Astrocyte of the spinal cord (primary cell): Measurements from ENCODE around the gene AP1M2.
A peak's percentile ranks its signal among the peaks of the same experiment; 100 is the strongest.

ENCODE experiments used
- DNase-seq: peaks from one replicate; pipeline ENCODE4 v3.0.0; 2011; ENCODE audit warnings: low read depth, low spot score
- H3K4me3 ChIP-seq: 2 replicates; pipeline ENCODE4 v1.5.1; 2011; ENCODE audit warnings: low read depth, mild to moderate bottlenecking, low read length, moderate library complexity
- in situ Hi-C: cut with HindIII; loops from 2 replicates; pipeline ENCODE4 v1.10.0; 2017; ENCODE audit warnings: low sequenced_read_pairs
- TF ChIP-seq, protein P1 (sequence below): IDR thresholded peaks from 2 replicates; pipeline ENCODE4 v1.5.1; 2012; ENCODE audit warnings: low read depth, mild to moderate bottlenecking, low read length, inconsistent platforms

The AP1M2 gene

DNA sequence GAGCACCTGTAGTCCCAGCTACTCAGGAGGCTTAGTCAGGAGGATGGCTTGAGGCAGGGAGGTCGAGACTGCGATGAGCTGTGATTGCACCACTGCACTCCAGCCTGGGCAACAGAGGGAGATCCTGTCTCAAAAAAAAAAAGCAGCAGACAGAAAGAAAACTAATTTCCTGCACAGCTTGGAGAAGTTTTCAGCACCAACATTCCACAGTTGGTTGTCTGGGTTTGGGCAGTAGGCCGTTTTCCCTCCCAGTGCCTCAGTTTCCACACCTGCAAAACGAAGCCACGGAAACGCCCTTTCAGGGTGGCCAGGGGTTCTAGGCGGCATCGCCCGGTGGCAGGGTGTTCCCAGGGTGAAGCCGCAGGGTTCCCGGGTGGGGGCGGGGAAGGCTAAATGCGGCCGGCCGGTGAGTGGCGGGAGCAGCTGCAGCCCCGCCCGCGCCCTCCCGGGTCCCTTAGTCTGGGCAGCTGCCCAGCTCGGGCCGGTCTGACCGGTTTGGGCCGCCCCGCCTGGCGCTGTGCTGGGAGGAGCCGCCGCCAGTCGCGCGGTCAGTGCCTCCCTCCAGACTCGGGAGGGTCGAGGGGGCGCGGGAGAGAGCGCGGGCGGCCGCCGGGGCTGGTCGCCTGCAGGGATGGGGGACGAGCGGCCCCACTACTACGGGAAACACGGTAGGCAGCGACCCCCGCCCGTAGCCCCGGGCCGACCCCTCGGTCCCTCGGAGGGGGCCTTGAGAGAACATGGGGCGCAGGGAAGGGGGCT, 38.1 kb upstream of the AP1M2 start, which contains the start of gene SLC44A2:
TSS of gene SLC44A2 (plus strand) at position 551 of the 759 bp plus-strand sequence. CDS start at position 632, 81 bp downstream.
- DNase-seq = peak; percentile 61
- TF ChIP-seq, protein P1, sequence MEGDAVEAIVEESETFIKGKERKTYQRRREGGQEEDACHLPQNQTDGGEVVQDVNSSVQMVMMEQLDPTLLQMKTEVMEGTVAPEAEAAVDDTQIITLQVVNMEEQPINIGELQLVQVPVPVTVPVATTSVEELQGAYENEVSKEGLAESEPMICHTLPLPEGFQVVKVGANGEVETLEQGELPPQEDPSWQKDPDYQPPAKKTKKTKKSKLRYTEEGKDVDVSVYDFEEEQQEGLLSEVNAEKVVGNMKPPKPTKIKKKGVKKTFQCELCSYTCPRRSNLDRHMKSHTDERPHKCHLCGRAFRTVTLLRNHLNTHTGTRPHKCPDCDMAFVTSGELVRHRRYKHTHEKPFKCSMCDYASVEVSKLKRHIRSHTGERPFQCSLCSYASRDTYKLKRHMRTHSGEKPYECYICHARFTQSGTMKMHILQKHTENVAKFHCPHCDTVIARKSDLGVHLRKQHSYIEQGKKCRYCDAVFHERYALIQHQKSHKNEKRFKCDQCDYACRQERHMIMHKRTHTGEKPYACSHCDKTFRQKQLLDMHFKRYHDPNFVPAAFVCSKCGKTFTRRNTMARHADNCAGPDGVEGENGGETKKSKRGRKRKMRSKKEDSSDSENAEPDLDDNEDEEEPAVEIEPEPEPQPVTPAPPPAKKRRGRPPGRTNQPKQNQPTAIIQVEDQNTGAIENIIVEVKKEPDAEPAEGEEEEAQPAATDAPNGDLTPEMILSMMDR = no peak
- H3K4me3 ChIP-seq = peak within 1 kb of the TSS; percentile 47
- in situ Hi-C loops = no loop called here

DNA sequence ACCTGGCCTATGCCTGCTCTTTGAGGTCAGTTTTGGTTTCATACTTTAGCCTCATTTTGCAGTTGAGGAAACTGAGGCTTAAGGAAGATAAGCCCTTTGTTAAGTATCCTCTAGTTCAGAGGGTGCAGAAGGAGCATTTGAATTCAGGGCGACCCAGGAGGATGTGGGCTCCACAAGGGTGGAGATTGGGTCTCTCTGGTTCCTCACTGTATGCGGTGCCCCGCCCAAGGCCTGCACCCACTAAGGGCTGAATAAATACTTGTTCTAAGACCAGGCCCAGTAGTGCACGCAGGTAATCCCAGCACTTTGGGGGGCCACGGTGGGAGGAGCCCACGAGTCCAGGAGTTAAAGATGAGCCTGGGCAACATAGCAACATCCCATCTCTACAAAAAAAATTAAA, 37.5 kb upstream of the AP1M2 start:
- TF ChIP-seq, protein P1 = no peak
- in situ Hi-C loops = no loop called here
- no peak for DNase-seq
- H3K4me3 ChIP-seq = peak overlapping the region; percentile 47

DNA sequence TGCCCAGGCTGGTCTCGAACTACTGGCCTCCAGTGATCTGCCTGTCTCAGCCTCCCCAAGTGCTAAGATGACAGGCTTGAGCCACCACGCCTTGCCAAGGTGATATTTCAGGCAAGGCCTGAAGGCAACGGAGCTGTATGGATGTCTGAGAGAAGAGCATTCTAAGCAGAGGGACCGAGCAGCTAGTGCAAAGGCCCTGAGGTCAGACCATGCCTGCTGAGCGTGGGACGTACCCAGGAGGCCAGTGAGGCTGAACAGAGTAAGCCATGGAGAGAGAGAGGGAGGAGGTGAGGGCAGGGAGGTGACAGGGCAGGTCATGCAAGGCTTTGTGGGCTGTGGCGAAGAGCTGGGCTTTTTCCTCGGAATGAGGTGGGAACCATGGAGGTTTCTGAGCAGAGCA, 34.9 kb upstream of the AP1M2 start:
- no peak for DNase-seq
- TF ChIP-seq, protein P1 = no peak
- no peak overlapping the region for H3K4me3 ChIP-seq
- in situ Hi-C loops = no loop called here

DNA sequence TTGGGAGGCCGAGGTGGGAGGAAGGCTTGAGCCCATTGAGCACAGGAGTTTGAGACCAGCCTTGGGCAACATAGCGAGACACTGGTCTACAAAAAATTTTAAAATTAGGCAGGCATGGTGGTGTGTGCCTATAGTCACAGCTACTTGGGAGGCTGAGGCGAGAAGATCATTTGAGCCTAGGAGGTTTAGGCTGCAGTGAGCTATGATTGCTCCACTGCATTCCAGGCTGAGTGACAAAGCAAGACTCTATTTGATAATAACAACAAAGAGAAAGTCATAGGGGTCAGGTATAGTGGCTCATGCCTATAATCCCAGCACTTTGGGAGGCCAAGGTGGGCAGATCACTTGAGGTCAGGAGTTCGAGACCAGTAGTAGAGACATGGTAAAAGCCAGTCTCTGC, 33.7 kb upstream of the AP1M2 start:
- no peak overlapping the region for H3K4me3 ChIP-seq
- DNase-seq = no peak
- in situ Hi-C loops = no loop called here
- TF ChIP-seq, protein P1 = no peak

DNA sequence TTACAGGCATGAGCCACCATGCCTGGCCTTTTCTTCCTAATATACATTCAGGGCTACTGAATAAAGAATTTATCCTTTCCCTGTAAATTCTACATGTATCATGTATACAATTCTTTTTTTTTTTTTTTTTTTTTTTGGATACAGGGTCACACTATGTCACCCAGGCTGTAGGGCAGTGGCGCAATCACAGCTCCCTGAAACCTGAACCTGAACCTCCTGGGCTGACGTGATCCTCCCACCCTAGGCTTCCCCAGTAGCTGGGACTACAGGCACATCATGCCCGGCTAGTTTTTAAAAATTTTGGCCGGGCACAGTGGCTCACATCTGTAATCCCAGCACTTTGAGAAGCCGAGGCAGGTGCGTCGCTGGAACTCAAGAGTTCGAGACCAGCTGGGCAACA, 31.7 kb upstream of the AP1M2 start:
- in situ Hi-C loops = no loop called here
- H3K4me3 ChIP-seq = no peak overlapping the region
- no peak for DNase-seq
- TF ChIP-seq, protein P1 = no peak

DNA sequence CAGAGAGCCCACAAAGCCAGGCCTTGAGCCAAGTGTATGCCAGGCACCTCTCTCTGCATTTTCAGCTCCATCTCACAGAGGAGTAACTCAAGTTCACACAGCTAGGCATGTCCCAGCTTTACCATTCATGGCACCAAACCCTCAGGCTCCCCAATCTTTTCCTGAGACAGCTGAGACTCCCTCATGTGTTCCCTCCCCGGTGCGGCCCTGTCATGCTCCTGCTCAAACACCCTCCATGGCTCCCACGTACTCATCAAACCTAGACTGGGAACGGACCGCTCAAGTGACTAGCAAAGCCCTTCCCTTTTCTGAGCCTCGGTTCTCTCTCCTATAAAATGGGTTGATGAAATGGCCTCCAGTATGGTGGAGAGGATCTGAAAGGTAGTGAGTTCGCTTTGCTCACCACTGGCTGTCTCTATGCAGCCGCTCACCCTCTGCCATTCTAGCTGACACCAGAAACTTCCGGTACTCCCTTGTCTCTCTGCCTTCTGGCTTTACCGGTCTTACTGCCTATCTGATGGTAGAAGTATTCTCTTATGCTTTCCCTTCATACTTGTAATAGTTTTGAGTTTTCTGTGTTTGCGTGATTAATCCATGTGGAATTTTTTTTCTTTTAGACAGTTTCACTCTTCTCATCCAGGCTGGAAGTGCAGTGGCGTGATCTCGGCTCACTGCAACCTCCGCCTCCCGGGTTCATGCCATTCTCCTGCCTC, 30.5 kb upstream of the AP1M2 start:
- in situ Hi-C loops = no loop called here
- TF ChIP-seq, protein P1 = no peak
- no peak overlapping the region for H3K4me3 ChIP-seq

More for the DNA sequence above, 30.5 kb upstream of the AP1M2 start:
- peak; percentile 43 for DNase-seq
